Measurements from ENCODE around the gene STPG2.

STPG2 gene

DNA sequence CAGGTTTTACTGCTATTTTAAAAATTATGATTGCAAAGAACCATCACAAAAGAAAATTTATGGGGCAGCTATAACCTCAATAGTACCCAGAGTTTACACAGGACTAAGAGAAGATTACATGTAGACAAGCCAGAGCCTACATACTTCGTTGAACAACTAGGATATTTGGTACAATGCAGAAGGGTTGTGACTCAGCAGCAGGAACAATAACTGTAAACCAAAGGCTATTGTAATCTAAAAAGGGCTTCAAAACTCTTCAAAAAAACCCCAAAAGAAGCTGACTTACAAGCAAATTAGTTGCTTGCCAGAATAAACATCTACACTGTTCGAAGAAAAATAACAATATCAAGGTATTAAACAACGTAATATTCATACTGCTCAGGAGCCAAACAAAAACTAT is 618.0 kb downstream of the STPG2 start:
- CTCF ChIA-PET, result no interaction called here
- no peak for TF ChIP-seq ZNF384 (IDR thresholded peaks at IDR 0.05)
- no peak for TF ChIP-seq ARNT (IDR thresholded peaks at IDR 0.05)
- no peak for TF ChIP-seq LEF1 (IDR thresholded peaks at IDR 0.05; ENCODE audit: borderline replicate concordance)
- no peak for TF ChIP-seq TARDBP (IDR thresholded peaks at IDR 0.05)
- no peak for TF ChIP-seq FOXM1 (IDR thresholded peaks at IDR 0.05; ENCODE audit: borderline replicate concordance)
- TF ChIP-seq CTBP1 (IDR thresholded peaks at IDR 0.05; ENCODE audit: borderline replicate concordance), result no peak
- no peak for TF ChIP-seq BHLHE40 (IDR thresholded peaks at IDR 0.05; ENCODE audit: borderline replicate concordance)
- POLR2A ChIA-PET, result no interaction called here
- DNase-seq (ENCODE audit: extremely low spot score), result no peak

DNA sequence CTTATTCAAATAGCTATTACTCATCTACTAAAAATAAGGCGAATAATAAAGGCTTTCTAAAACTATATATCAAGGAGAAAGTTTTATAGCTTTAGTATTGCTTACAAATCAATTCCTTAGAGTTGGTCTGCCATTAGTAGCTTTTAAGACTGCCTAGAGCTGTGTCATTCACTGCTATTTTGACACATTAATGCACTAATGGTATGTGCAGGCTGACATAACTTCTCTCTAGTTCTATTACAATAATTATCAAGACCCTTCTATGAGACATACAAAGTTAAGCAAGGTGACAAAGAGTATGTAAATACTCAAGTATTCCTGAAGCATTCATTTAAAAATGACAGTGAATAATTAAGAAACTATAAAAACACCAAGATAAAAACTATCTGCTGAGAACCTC is 625.3 kb downstream of the STPG2 start:
- POLR2A ChIA-PET, result no interaction called here
- CTCF ChIA-PET, result no interaction called here
- no peak for TF ChIP-seq FOXM1 (IDR thresholded peaks at IDR 0.05; ENCODE audit: borderline replicate concordance)
- no peak for TF ChIP-seq BHLHE40 (IDR thresholded peaks at IDR 0.05; ENCODE audit: borderline replicate concordance)
- TF ChIP-seq SP1 (IDR thresholded peaks at IDR 0.05), result no peak
- no peak for TF ChIP-seq FOXA1 (IDR thresholded peaks at IDR 0.05)
- TF ChIP-seq LEF1 (IDR thresholded peaks at IDR 0.05; ENCODE audit: borderline replicate concordance), result no peak
- TF ChIP-seq L3MBTL2 (conservative IDR thresholded peaks at IDR 0.05), result no peak
- no peak for TF ChIP-seq CTBP1 (IDR thresholded peaks at IDR 0.05; ENCODE audit: borderline replicate concordance)
- TF ChIP-seq SUZ12 (IDR thresholded peaks at IDR 0.05), result no peak
- no peak for TF ChIP-seq NFRKB (IDR thresholded peaks at IDR 0.05)
- no peak for DNase-seq (ENCODE audit: extremely low spot score)

DNA sequence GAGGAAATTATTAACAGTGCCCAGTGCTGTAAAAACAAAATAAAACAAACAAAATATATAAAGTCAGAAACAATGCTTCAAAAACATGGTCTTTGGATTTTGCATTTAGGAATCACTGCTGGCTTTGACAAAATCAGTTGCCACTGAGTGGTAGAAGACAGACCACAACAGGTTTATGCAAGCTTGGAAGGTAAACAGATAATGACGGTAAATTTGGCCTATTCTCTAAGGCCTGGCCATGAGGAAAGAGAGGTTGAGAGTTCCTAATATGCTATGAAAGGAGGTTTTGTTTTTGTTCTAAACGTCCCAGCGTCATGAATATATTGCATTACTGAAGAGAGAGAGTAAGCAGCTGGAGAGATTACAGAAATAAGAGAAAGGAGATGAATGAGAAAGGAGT is 629.4 kb downstream of the STPG2 start:
- CTCF ChIA-PET, result no interaction called here
- POLR2A ChIA-PET, result no interaction called here
- TF ChIP-seq LEF1 (IDR thresholded peaks at IDR 0.05; ENCODE audit: borderline replicate concordance) (no peak), NFRKB (IDR thresholded peaks at IDR 0.05) (no peak), FOXM1 (IDR thresholded peaks at IDR 0.05; ENCODE audit: borderline replicate concordance) (no peak), FOXA1 (IDR thresholded peaks at IDR 0.05) (no peak), SUZ12 (IDR thresholded peaks at IDR 0.05) (no peak), BHLHE40 (IDR thresholded peaks at IDR 0.05; ENCODE audit: borderline replicate concordance) (no peak), SP1 (IDR thresholded peaks at IDR 0.05) (no peak)

More for the DNA sequence above, 629.4 kb downstream of the STPG2 start:
- DNase-seq (ENCODE audit: extremely low spot score), result no peak

All from HEK293T (cell line).